ENCODE results near the gene FXN.
"Not testable (repeated sequence)": the region's sequence is repeated elsewhere in the genome, so short reads cannot be mapped to it uniquely, and the experiment has no call there.

The FXN gene

GRCh38 chr9:69027355-69028097, 8.0 kb upstream of the FXN start:
- DNase-seq = peak; percentile 59

- no peak for DNase-seq
These were observed 6.8 kb upstream of the FXN start for GRCh38 chr9:69028754-69029153.

- DNase-seq = no peak
These were observed 6.0 kb upstream of the FXN start for GRCh38 chr9:69029535-69029934.

GRCh38 chr9:69030851-69031645, 4.5 kb upstream of the FXN start:
- DNase-seq = no peak

GRCh38 chr9:69034071-69034470, 1.5 kb upstream of the FXN start:
- no peak for DNase-seq

GRCh38 chr9:69036309-69036708, 757 bp downstream of the FXN start:
- DNase-seq = no peak

- no peak for DNase-seq
These were observed 1.2 kb downstream of the FXN start for GRCh38 chr9:69036799-69037198.

GRCh38 chr9:69040646-69041045, 5.1 kb downstream of the FXN start:
- no peak for DNase-seq

GRCh38 chr9:69044240-69045219, 9.0 kb downstream of the FXN start:
- peak; percentile 11 for DNase-seq

GRCh38 chr9:69045821-69046220, 10.3 kb downstream of the FXN start:
- no peak for DNase-seq

- DNase-seq = no peak
These were observed 11.2 kb downstream of the FXN start for GRCh38 chr9:69046723-69047122.

GRCh38 chr9:69047371-69047770, 11.8 kb downstream of the FXN start:
- DNase-seq = no peak

- DNase-seq = no peak
These were observed 13.5 kb downstream of the FXN start for GRCh38 chr9:69049094-69049493.

- DNase-seq = not testable (repeated sequence)
These were observed 15.4 kb downstream of the FXN start for GRCh38 chr9:69050936-69051335.

GRCh38 chr9:69054989-69055388, 19.4 kb downstream of the FXN start:
- DNase-seq = no peak

GRCh38 chr9:69056191-69056815, 20.8 kb downstream of the FXN start:
- DNase-seq = no peak

GRCh38 chr9:69058101-69058500, 22.5 kb downstream of the FXN start:
- no peak for DNase-seq

- no peak for DNase-seq
These were observed 25.2 kb downstream of the FXN start for GRCh38 chr9:69060766-69061165.

GRCh38 chr9:69062195-69062594, 26.6 kb downstream of the FXN start:
- no peak for DNase-seq

- no peak for DNase-seq
These were observed 28.3 kb downstream of the FXN start for GRCh38 chr9:69063839-69064238.

- DNase-seq = no peak
These were observed 30.1 kb downstream of the FXN start for GRCh38 chr9:69065660-69066059.

GRCh38 chr9:69066955-69067354, 31.4 kb downstream of the FXN start:
- no peak for DNase-seq

GRCh38 chr9:69070201-69070600, 34.6 kb downstream of the FXN start:
- DNase-seq = no peak

Measured in kidney glomerular epithelial cell (primary cell).